HepG2 (cell line): Measurements from ENCODE around the gene SERPINB1. TPM values are rescaled to one million over a fixed set of nuclear protein-coding genes. Genes with fewer than 3 reads are reported as not detected.
A peak's percentile ranks its signal among the peaks of the same experiment; 100 is the strongest.

Experiments
- CAMTA2 ChIP-seq: sonication (generic); formaldehyde crosslinking; IDR thresholded peaks from 2 replicates; pipeline ENCODE4 v1.4.0; 2020; ENCODE audit warnings: mild to moderate bottlenecking, missing genetic modification reagents, borderline replicate concordance
- ELF1 ChIP-seq: sonication (generic); formaldehyde crosslinking; IDR thresholded peaks from 2 replicates; pipeline ENCODE4 v1.4.0; 2020; ENCODE audit warnings: missing genetic modification reagents
- HNRNPUL1 ChIP-seq: fragments of 200-400 bp; formaldehyde crosslinking; IDR thresholded peaks from 2 replicates; pipeline ENCODE4 v1.6.1; 2017; ENCODE audit warnings: low read depth, mild to moderate bottlenecking, low read length, moderate library complexity
- KAT2B ChIP-seq: fragments of 150-350 bp; IDR thresholded peaks from 2 replicates; pipeline ENCODE4 v1.6.1; 2014; ENCODE audit warnings: low read depth, low read length, borderline replicate concordance
- NFYC ChIP-seq: IDR thresholded peaks from 2 replicates; pipeline ENCODE4 v1.6.1; 2016; ENCODE audit warnings: missing genetic modification reagents, missing compliant biosample characterization
- PHF8 ChIP-seq: sonication (generic); formaldehyde crosslinking; IDR thresholded peaks from 2 replicates; pipeline ENCODE4 v1.5.0; 2020; ENCODE audit warnings: missing genetic modification reagents
- REL ChIP-seq: sonication (generic); formaldehyde crosslinking; conservative IDR thresholded peaks from 2 replicates; pipeline ENCODE4 v1.8.0; 2022; ENCODE audit warnings: mild to moderate bottlenecking, missing genetic modification reagents, moderate library complexity
- SAP130 ChIP-seq: IDR thresholded peaks from 2 replicates; pipeline ENCODE4 v1.6.1; 2016; ENCODE audit warnings: low read depth
- SIX1 ChIP-seq: sonication (generic); formaldehyde crosslinking; IDR thresholded peaks from 2 replicates; pipeline ENCODE4 v1.4.0; 2020; ENCODE audit warnings: missing genetic modification reagents, borderline replicate concordance
- SMC3 ChIP-seq: IDR thresholded peaks from 2 replicates; pipeline ENCODE4 v1.6.1; 2011; ENCODE audit warnings: low read length, improper control_type of control experiment
- SRF ChIP-seq: IDR thresholded peaks from 2 replicates; pipeline ENCODE4 v1.6.1; 2011; ENCODE audit warnings: mild to moderate bottlenecking, low read depth, low read length, moderate library complexity
- SRSF1 ChIP-seq: fragments of 200-400 bp; formaldehyde crosslinking; optimal IDR thresholded peaks from 2 replicates; pipeline ENCODE3; 2017; ENCODE audit warnings: mild to moderate bottlenecking, low read depth, low read length, moderate library complexity
- TFE3 ChIP-seq: IDR thresholded peaks from 2 replicates; pipeline ENCODE4 v1.6.1; 2016
- THAP11 ChIP-seq: IDR thresholded peaks from 2 replicates; pipeline ENCODE4 v1.6.1; 2016; ENCODE audit warnings: missing biosample characterization, missing genetic modification reagents
- ZBTB33 ChIP-seq: sonication (generic); formaldehyde crosslinking; IDR thresholded peaks from 2 replicates; pipeline ENCODE4 v1.4.0; 2020; ENCODE audit warnings: missing genetic modification reagents
- ZC3H13 ChIP-seq: sonication (generic); formaldehyde crosslinking; IDR thresholded peaks from 2 replicates; pipeline ENCODE4 v1.8.1; 2023; ENCODE audit warnings: mild to moderate bottlenecking, missing genetic modification reagents, moderate library complexity
- ZKSCAN5 ChIP-seq: sonication (generic); formaldehyde crosslinking; IDR thresholded peaks from 2 replicates; pipeline ENCODE4 v1.5.1; 2020; ENCODE audit warnings: mild to moderate bottlenecking, missing genetic modification reagents
- ZNF20 ChIP-seq: sonication (generic); formaldehyde crosslinking; IDR thresholded peaks from 2 replicates; pipeline ENCODE4 v1.4.0; 2020; ENCODE audit warnings: mild to moderate bottlenecking, moderate library complexity, missing genetic modification reagents
- ZNF354B ChIP-seq: sonication (generic); formaldehyde crosslinking; IDR thresholded peaks from 2 replicates; pipeline ENCODE4 v1.8.0; 2022; ENCODE audit warnings: mild to moderate bottlenecking, missing genetic modification reagents
- ZNF503 ChIP-seq: sonication (generic); formaldehyde crosslinking; IDR thresholded peaks from 2 replicates; pipeline ENCODE4 v1.4.0; 2020; ENCODE audit warnings: missing genetic modification reagents
- ZNF547 ChIP-seq: sonication (generic); formaldehyde crosslinking; IDR thresholded peaks from 2 replicates; pipeline ENCODE4 v1.5.1; 2020; ENCODE audit warnings: mild to moderate bottlenecking, missing genetic modification reagents
- ZNF589 ChIP-seq: sonication (generic); formaldehyde crosslinking; conservative IDR thresholded peaks from 2 replicates; pipeline ENCODE4 v1.8.0; 2022; ENCODE audit warnings: mild to moderate bottlenecking, moderate library complexity, missing genetic modification reagents
- ZNF891 ChIP-seq: sonication (generic); formaldehyde crosslinking; IDR thresholded peaks from 2 replicates; pipeline ENCODE4 v1.5.0; 2020; ENCODE audit warnings: mild to moderate bottlenecking, missing genetic modification reagents
- polyA plus RNA-seq, 8 experiments: library from polyadenylated mRNA; depleted of rRNA in 3 of 8; stranded (reverse) in 7 of 8; unstranded in 1 of 8; fragments of >200 nt; fragmentation: Illumina TruSeq in 4 of 8; extraction: Trizol in 4 of 8; gene quantifications; 2 replicates each; pipeline versions ENCODE4 v1.2.1 to v1.2.3, GENCODE V29; 2011 to 2016; ENCODE audit warnings: low read depth in 4 of 8, missing spikeins in 1 of 8, mixed read lengths in 1 of 8; ENCODE audit not compliant: insufficient read depth in 1 of 8
- total RNA-seq, 5 experiments: library from RNA; depleted of rRNA; stranded (reverse); fragments of >200 nt; fragmentation: Illumina TruSeq; extraction: Trizol; gene quantifications; 2 replicates each; pipeline ENCODE4 v1.2.3, GENCODE V29; 2016; ENCODE audit warnings: low read depth in 1 of 5

Gene SERPINB1
- total and polyA plus RNA-seq, 2 of the 13 experiments (the other 11 are each of a cell fraction or from before 2014, with no cell fraction given): 41.4 to 60.5 TPM

- TF ChIP-seq ZNF503 (CRISPR knock-in tag): peak; percentile 84
- TF ChIP-seq ZNF547 (CRISPR knock-in tag): peak; percentile 89
- TF ChIP-seq THAP11 (CRISPR knock-in tag): peak; percentile 80
- TF ChIP-seq SRF: no peak
- peak; percentile 74 for TF ChIP-seq PHF8
- TF ChIP-seq SAP130 (CRISPR knock-in tag): peak; percentile 93
- TF ChIP-seq TFE3 (CRISPR knock-in tag): peak; percentile 46; the same call in 1 of the 2 replicates
- TF ChIP-seq NFYC (CRISPR knock-in tag): peak; percentile 9; the same call in 1 of the 2 replicates
- TF ChIP-seq CAMTA2 (CRISPR knock-in tag): 0 out of 2 replicates have a peak, but pooled peaks have one; percentile 76
- TF ChIP-seq REL (CRISPR knock-in tag): peak; percentile 32; the same call in 1 of the 2 replicates
- TF ChIP-seq KAT2B: no peak
- TF ChIP-seq ZNF891 (CRISPR knock-in tag): no peak
- TF ChIP-seq ELF1 (CRISPR knock-in tag): peak; percentile 90
- 0 out of 2 replicates have a peak, but pooled peaks have one; percentile 56 for TF ChIP-seq HNRNPUL1
- TF ChIP-seq ZNF354B: no peak; the same call in 1 of the 2 replicates
- TF ChIP-seq SMC3: peak; percentile 30; the same call in 1 of the 2 replicates
- peak; percentile 31 for TF ChIP-seq ZBTB33 (CRISPR knock-in tag)
- TF ChIP-seq SRSF1: peak; percentile 94
- no peak for TF ChIP-seq ZKSCAN5 (CRISPR knock-in tag)
- peak; percentile 57; the same call in 1 of the 2 replicates for TF ChIP-seq ZNF589
- peak; percentile 91; the same call in 1 of the 2 replicates for TF ChIP-seq ZC3H13
- TF ChIP-seq ZNF20 (CRISPR knock-in tag): no peak
- peak; percentile 98 for TF ChIP-seq SIX1 (CRISPR knock-in tag)
Observed at GRCh38 chr6:2841264-2842138, at the start of gene SERPINB1 (continued).
